GM19099 (cell line): ENCODE measurements around the gene NDRG2.

Experiments used
- POLR2A ChIP-seq: IDR thresholded peaks from 3 replicates; pipeline ENCODE4 v1.6.1; 2011; ENCODE audit warnings: low read depth; ENCODE audit not compliant: insufficient read length; ENCODE audit errors: extremely low read depth

Gene NDRG2

DNA sequence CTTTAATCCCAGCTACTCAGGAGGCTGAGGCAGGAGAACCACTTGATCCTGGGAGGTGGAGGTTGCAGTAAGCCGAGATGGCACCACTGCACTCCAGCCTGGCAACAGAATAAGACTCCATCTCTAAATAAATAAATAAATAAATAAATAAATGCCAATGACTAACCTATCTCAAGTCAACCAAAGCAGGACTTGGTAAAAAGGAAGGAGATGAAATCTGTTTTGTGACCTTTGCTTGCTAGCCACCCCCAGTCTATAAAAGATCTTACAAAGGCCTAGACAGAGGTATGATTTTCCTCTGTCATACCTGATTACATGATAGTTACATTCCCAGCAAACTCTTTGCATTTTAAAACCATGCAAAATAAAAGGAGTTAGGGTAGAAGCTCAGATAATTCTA, 48.6 kb downstream of the NDRG2 start:
- TF ChIP-seq POLR2A: no peak

DNA sequence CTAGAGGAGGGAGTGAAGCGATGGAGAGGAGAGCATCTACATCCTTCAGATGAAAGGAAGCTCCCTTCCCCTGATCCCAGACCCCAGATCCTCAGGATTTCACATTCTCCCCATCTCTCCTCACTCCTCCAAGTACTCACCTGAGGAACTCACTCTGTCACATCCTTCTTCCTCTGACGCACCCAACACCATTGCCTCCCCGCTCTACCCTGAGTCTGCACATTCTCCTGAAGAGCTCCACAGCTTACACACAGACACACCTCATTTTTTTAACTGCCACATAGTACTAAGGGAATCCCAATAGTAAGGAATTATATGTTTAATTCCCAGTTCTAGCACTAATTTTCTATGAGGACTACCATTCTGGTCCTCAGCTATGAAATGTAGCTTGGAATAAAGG, 51.4 kb downstream of the NDRG2 start:
- TF ChIP-seq POLR2A: no peak

DNA sequence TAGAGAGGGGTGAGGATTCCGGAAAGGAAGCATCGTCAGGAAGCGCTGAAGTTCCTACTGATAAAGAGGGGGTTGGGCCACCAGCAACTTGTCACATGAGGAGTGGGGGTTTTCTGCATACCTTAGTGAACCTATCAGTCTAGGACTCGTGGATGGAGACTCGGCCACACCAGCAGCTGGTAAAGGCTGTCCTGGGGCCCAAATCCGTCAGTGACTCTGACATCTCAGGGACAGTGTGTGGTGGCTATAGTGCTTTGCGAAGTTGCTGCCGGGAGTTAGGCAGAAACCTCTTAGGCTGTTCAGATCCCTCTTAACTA, 53.2 kb downstream of the NDRG2 start:
- TF ChIP-seq POLR2A: no peak

DNA sequence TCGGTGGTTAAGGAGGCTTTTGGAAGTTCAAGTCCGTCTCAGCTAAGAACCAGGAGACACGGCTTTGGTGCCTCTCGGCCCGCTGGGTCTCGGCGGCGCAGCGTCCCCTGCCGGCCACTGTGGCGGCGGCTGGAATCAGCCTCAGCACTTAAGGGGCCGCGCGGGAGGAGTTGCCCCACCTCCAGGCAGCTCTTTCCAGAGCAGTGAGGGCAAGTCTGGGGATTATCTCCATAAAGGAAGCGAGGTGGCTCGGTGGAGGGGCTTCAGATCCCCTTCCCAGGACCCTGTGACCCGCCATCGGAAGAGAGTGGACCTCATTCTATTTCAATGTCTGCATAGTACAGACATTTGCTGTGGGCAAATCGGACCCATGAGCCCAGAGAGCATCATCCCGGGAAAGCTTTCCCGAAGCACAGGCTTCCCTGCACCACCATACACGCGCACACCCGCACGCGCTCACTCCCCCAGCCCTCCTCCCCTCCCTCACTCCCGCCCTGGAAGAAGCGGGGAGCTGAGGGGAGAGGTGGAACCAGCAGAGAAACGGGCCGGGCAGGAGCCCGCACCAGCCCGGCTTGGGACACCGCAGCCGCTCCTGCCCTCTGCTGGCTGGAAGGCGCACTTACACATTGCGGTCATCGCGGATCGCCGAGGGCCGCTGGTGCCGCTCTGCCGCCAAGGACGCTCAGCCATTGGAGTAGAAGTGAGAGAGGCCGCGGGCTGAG, 53.7 kb downstream of the NDRG2 start:
- TF ChIP-seq POLR2A: no peak

- TF ChIP-seq POLR2A: no peak
Measured at GRCh38 chr14:20970647-20970982, 54.2 kb downstream of the NDRG2 start.

- TF ChIP-seq POLR2A: no peak
Measured at GRCh38 chr14:20969336-20969735, 55.5 kb downstream of the NDRG2 start.
